GM18868 (cell line): Measurements from ENCODE around the gene FKRP.
"Not testable (repeated sequence)": the region's sequence is repeated elsewhere in the genome, so short reads cannot be mapped to it uniquely, and the experiment has no call there.

ENCODE experiments used
- ATAC-seq: cut with Tn5 transposase; IDR thresholded peaks from one replicate; pipeline ENCODE4 v1.9.1; 2021; ENCODE audit warnings: mild to moderate bottlenecking, moderate library complexity; ENCODE audit not compliant: unreplicated experiment

Gene FKRP, protein sequence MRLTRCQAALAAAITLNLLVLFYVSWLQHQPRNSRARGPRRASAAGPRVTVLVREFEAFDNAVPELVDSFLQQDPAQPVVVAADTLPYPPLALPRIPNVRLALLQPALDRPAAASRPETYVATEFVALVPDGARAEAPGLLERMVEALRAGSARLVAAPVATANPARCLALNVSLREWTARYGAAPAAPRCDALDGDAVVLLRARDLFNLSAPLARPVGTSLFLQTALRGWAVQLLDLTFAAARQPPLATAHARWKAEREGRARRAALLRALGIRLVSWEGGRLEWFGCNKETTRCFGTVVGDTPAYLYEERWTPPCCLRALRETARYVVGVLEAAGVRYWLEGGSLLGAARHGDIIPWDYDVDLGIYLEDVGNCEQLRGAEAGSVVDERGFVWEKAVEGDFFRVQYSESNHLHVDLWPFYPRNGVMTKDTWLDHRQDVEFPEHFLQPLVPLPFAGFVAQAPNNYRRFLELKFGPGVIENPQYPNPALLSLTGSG

DNA sequence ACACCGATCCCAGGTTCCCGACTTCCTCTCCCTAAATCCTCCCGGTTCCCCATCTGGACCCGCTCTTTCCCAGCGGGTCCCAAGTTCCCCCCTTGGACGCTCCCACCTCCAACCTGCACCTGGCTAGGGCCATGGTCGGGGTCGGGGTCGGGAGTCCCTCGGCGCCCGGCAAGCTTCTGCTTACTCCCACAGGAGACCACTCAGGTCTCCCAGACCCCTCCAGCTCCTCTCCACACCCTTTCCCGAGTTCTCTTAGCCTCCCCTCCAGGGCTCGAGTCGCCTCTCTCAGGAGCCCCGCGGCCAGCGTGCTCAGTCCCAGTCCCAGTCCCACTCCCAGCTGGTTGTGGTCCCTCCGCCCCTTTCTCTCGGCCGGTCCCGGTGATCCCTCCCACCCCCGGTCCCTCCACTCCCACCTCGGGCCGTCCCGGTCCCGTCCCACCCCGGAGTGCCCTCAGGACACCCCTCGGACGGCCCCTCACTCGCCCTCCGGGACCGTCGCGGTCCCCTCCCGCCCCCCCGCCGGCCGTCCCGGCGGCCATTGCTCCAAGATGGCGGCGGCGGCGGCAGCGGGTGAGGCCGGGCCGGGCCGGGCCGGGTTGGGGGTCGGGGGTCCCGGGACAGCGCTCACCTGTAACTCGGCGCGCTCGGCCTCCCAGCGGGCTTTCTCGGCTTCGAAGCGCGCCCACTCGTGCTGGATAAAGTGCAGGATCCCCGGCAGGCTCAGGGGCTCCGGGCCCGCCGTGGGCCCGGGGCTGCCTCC is at the start of gene FKRP:
FKRP (plus strand) TSS at position 537 of the 760 bp plus-strand sequence. CDS start 9,394 bp downstream, outside the sequence.
- peak; percentile 55 for ATAC-seq

DNA sequence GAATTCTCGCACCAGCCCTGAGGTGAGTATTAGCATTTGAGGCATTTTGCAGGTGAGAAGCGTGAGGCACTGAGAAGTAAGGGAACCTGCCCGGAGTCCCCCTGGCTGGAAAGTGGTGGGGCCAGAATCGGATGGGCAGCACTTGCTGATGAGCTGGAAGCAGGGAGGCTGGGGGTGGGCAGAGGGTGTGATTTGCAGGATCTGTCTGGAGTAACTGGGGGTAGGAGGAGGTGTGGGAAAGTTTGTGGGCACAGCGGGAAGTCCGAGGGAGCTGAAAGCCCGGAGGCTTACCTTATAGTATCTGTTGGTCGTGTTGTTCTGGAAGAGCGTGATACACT is 49.0 kb upstream of the FKRP start:
- no peak for ATAC-seq

DNA sequence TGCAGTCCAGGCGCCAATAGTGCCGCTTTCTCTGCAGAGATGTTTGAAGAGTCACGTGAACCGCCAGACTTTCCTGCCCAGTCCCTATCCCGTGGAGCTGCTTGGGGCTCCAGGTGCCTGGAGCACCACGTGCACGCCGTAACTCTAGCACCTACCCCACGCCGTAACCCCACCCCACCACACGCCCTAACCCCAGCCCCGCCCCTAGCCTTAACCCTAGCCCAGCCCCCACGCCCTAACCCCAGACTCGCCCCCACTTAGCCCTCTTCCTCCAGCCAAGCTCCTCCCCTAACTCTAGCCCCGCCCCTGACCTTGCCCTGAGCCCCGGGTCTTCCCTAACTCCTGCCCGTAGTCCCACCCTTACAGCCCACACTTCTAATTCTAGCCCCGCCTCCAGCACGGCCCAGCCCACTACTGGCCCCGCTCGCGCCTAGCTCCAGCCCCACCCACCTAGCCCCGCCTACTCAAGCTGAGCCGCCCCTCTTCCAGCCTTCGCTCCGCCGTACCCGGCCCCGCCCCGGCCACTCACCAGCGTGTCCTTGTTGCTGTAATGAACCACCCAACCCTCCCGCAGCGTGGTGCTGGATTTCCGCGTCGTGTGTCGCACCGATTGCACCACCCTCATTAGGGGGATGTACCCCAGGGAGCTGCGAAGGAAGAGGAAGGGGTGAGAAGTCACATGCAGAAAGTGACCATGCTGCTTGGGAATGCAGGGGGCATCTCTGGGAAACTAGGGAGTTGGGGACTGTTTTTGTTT is 48.5 kb upstream of the FKRP start:
- ATAC-seq: no peak

DNA sequence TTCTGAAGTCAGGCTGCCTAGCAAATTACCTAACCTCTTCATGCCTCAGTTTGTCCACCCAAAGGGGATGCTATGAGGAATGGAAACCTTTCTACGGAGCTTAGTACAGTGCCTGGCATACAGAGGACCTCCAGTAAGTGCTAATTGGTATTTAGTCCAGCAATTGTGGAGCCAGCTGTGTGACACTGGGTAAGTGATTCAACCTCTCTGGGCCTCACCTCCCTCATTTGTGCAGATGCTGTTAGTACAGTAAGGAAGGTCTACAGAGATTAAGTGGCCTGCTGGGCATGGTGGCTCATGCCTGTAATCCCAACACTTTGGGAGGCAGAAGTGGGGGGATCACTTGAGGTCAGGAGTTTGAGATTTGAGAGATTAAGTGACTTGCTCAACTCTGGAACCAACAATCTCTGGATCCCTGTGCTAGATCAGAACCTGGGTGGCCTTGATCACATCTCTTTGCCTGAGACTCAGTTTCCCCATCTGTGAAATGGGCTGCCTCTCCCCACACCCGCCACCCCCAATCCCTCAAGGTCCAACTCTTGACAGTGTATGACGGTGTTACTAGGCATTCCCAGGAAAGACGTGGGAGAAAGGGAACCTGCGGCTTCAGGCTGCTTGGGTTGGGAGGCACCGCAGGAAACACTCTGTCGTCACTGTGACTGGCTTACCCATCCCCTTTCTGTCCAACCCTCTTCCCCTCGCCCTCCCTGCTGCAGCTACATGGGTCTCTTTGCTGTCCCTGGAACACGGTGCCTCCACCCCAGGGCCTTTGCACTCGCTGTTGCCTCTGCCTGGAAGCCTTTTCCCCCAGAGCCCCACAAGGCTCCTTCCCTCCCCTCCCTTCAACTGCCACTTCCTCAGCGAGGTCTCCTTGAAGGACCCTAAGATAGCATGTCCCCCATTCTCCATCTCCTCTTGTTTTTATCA is 47.2 kb upstream of the FKRP start:
- ATAC-seq: no peak

DNA sequence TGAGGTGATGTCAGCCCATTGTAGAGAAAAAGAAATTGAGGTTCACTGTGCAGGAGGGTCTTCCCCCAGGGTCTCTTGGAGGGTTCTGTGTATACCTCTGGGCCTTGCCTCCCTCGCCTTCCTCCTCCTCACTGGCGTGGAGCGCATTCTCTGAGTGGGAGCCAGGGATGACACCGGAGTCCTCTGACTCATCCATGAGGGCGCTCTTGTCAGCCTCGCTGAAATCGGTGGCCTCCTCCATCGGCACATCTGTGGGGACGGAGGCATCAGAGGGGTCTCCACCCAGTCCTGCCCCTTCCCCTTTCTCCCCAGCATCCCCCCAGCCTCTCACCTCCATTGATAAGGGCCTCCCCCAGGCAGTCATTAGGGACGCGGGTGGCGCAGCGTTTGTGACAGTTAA is 45.2 kb upstream of the FKRP start:
- ATAC-seq: no peak

DNA sequence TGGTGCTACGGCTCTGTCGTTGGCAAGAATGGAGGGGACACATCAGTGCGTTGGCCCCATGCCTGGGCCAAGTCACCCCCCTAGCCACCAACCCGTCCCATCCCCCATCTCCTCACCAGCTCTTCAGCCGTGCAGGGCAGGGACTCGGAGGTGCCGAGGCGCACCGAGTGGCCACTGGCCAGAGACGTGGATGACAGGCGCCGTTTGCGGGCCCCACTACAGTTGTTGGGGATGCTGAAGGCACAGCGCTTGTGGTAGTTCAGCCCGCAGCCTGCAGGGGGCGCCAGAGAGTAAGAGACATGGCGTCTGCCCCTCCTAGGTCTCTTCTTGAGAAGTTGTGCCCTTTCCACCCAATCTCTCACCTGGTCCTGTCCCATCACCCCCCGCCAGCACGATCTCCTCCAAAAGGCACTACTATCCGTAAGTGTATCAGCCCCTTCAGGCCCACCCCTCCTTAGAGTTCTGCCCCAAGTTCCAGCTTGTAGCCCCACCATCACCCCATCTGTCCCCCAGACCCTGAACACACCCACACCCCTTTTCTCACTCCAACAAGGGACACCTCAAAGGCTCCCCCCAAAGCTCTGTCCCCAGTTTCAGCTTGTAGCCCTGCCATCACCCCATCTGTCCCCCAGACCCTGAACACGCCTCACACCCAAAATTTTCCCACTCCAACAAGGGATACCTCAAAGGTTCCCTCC is 41.3 kb upstream of the FKRP start:
- no peak for ATAC-seq

DNA sequence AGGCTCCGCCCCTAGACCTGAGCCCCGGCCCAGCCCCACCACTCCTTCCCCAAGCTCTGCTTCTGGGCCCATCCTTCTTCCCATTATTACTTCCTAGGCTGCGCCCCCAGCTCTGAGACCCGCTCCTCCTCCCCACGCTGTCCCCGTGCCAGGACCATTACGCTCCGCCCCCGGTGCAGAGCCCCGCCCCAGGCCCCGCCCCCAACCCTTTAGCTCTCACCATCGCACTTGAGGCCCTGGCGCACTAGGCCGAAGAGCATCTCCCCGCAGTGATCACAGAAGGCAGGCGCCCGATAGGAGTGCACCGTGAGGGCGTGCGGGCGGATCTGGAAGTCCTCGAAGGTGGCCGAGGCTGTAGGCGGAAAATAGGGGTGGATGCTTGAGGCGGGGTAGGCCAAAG is 35.2 kb upstream of the FKRP start:
- no peak for ATAC-seq

DNA sequence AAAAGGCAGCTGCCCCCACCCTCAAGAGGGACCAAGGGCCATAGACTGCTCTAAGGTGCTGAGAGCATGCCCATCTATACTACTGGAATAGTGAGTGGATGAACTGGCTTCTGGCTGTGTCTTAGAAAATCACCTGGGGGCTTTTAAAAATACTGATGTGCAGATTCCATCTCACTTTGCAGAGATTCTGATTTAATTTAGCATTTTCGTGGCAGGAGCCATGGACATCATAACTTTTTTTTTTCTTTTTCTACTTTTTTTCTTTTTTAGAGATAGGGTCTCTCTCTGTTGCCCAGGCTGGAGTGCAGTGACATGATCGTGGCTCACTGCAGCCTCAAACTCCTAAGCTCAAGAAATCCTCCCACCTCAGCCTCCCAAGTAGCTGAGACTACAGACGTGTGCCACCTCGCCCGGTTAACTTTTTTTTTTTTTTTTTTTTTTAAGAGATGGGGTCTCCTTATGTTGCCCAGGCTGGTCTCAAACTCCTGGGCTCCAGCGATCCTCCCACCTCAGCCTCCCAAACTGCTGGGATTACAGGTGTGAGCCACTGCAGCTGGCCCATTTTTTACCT is 33.0 kb upstream of the FKRP start:
- ATAC-seq: not testable (repeated sequence)

DNA sequence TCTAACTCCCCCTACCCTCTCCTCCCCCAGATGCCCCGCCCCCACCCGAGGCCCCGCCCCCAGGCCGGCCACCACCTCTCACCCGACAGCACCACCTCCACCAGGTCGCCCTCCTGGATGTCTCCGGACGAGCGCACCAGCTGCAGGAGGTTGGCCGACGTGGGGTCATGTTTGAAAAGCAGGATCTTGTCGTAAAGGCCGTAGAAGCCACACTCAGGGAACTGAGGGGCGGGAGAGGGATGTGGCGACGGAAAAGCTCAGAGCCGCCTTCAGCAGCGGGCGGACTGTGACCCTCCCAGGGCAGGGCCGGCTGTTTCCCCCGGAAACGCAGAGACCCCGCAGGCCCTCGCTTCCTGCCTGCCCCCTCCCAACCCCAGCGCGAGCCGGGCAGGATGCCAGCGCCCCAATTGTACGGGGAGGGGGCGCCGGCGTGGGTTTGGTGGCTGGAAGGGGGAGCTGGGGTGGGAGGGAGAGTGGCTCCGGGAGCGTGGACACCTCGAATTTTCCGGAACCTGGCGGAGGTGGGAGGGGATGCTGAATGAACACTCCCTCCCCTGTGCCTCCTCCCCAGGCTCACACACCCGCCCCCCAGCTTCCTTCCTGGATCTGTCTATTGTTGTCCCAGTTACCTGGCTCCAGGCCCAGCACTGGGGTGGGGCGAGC is 31.9 kb upstream of the FKRP start:
- ATAC-seq: peak; percentile 10

DNA sequence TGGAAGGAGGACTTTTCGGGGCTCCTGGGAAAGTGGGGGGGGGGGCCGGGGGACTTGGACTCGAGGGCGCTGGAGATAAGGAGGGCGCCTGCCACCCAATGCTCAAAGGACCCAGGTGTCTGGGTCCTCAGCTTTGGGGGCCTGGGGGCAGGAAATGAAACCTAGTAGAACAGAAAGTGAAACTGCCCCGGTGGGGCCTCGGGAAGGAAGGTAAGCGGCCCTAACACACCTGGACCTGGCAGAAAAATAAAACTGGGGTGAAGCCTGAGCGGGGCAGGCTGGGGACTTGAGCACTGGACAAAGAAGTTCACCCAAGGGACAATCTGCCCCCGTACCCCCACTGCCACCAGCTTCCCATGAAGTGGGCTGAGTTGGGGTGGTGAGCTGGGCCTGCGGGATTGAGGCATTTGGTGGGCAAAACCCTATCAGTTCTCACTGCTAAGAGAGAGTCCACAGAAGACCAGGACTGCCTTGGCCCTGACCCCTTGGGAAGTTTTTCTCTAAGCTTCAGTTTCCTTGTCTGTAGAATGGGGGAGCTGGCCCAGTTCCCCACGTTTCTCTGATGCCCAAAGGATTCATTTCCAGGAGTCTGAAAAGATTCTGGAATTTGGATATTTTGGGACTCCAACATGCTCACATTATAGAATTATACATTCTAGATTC is 31.3 kb upstream of the FKRP start:
- peak; percentile 42 for ATAC-seq

DNA sequence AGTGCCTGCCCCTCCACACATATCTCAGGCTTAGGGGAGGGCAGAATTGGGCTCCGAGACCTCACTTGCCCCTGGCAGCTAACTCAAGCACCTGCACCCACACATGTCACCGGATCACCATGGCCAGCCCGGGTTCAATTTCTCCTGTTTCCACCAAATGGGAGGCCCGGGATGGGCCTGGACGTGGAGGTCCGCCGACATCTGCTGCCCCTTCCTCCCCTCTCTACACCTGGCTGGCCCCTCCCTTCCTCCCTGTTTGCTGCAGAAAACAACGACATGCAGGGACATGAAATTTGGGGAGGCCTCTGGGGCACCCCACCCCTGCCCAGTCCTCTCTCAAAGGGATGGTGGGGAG is 30.3 kb upstream of the FKRP start:
- ATAC-seq: no peak

DNA sequence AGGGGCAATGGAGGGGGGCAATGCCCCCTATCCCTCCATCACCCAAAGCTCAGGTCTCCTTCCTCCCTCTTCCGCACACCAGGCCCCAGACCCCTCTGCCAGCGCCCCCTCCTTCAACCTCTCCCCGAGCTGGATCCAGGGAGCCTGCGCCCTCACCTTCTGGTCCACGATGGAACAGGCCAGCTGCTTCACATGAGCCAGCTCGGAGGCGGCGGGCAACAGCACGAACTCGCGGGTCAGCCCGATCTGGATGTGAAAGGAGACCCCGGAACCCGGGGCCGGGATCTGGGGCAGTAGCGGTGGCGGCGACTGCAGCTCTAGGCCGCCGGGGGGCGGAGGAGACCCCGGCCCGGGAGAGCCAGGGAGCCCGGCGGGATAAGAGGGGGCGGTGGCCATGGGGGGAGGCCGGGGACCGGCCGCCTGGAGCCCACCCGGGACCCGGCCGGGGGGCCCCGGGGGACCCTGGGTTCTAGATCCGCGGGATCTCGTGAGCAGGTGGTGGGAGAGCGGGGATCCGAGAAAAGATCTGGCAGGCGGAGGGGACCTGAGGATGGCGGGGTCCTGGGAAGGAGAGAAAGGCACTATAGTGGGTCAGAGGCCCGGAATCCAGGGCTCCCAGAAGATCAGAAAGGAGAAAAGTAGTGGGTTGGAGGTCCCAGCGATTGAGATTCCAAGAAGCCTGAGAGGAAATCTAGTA is 29.7 kb upstream of the FKRP start:
- no peak for ATAC-seq

DNA sequence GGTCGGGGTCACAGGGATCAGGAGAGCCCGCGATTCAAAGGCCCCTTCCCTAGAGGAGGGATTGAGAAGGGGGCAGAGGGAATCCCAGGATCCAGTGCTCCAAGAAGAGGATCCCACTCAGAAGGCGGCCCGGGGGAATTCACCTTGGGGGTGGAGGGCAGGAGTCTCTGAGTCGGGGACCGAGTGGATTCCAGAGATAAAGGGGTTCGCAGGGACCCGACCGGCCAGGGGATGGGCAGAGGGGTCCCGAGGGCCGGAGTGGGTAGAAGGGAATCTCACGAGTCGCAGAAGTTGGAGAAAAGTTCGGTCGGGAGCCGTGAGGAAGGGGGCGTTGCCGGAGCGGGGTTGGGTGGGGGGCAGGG is 29.2 kb upstream of the FKRP start:
- ATAC-seq: no peak

DNA sequence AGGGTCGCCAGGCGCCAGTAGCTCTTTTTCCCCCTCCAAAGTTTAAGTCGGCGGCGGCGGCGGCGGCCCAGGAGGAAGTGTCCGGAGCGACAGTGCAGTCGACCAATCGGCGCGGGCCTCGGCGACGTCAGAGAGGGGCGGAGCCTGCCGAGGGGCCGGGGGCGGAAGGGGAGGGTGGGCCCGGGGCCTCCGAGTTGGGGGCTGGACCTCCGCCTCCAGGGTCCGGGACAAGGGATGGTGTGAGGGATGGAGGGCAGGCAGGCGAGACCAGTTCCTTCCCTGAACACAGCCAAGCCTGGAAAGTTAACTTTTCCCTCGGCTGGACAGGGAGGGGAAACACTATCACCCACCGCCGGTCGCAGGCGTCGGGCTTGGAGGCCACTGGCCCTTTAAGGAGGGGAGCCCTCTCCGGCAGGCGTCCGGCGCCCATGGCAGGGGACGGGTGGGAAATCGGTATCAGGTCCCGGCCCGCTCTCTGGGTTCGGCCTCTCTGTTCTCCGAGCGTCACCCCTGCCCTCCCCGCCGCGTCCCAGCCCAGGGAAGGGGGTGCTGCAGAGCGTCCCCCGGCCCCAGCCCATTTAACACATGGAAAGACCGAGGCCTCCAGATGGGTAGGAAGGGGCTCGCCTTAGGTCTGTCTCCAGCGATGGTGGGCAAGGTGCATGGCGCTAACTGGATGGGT is 28.7 kb upstream of the FKRP start, which contains the start of gene PRKD2:
PRKD2 (minus strand) TSS at position 81 of the 682 bp plus-strand sequence. CDS start 744 bp downstream, outside the sequence.
- ATAC-seq: peak; percentile 45

DNA sequence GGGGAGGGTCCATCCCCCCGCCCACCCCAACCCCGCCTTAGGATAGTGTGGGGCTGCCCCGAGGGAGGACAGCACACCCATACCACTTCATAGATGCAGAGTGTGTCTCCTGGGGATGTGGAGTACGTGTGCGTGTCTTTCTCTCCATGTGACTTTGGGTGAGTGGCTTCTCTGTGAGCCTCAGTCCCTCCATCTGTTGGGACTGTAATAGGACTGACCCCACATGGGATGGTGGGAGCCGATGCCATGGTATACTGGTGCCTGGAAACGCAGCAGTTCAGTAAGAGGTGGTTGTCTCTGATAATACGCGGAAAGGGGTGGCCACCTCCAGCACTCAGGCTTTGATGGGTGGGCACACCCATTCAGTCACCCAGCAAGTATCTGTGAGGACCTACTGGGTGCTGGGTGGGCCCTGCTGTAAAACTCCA is 28.1 kb upstream of the FKRP start:
- no peak for ATAC-seq

DNA sequence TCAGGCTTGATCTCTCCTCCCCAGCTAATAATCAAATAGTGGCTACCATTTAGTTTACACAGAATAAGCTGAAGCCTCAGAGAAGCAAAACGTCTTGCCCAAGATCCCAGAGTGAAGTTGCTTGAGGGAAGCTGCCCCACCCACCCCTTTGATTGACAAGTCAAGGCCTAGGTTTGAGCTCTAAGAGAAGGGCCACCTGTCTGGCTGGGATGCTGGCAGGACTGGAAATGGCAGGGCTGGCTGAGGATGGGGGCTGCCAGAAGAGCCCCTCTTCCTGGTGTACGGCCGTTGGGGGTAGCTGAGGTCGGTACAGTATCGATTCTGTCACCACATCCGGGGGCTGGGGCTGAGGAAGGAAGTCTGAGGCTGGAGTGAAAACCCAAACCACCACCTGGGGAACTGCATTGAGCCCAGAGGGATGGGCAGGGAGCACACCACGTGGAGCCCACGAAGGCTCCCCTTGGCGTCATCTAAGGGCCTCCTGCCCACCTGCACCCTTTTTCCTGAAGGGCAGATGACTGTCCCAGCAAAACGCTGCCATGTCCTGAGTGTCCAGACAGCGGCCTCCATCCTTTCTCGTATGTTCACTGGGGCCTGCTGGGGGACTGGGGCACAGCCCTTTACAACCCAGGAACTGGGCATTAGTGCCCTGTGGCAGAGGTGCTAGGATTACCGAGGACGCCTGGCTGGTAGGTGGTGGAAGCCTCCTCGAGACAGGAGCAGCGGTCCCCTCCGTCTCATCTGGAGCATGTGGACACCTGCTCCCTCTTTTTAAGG is 27.5 kb upstream of the FKRP start:
- ATAC-seq: no peak
